ENCODE results near the gene IQGAP2. TPM values are rescaled to one million over a fixed set of nuclear protein-coding genes. Genes with fewer than 3 reads are reported as not detected.

IQGAP2 gene
- total RNA-seq, 1 donor from 2014 or later: not detected

DNA sequence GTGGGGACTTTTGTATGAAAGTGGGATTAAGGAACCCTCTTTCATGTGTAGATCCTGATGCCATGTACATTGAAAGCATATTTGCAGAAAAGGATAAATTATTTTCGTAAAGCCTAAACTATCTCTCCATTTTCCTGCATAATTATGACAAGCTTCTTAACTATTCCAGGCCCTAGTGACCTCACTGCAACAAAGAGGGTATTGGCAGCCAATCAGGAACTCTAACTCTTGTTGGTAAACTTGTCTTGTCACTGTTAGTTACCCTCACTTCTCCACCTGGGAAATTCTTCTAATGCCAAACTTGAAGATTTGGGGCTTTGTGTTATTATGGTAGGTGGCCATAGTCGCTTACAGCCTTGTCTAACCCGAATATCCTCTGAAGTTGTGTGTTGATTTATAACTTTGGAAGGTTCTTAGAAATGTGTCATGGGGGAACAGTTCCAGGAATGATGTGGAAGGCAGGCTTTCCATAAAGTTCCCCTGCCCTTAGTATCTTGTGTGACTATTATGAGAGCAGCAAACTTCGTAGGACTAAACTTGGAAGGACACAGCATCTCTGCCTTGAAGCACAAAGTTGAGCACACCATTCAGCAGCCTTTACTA lies 52.5 kb downstream of the IQGAP2 start:
- FAIRE-seq: no peak
- H3K36me3 ChIP-seq (ENCODE audit: control insufficient read depth, insufficient read depth, low read length): no peaks in the 10 kb centered on the region
- no peaks in the 10 kb centered on the region for H3K27me3 ChIP-seq (ENCODE audit: control insufficient read depth, insufficient read depth, low read length)
- no peak overlapping the region for H3K4me3 ChIP-seq (ENCODE audit: low read depth, low read length)
- no peak for DNase-seq (ENCODE audit: low read depth)
- TF ChIP-seq, protein P1, sequence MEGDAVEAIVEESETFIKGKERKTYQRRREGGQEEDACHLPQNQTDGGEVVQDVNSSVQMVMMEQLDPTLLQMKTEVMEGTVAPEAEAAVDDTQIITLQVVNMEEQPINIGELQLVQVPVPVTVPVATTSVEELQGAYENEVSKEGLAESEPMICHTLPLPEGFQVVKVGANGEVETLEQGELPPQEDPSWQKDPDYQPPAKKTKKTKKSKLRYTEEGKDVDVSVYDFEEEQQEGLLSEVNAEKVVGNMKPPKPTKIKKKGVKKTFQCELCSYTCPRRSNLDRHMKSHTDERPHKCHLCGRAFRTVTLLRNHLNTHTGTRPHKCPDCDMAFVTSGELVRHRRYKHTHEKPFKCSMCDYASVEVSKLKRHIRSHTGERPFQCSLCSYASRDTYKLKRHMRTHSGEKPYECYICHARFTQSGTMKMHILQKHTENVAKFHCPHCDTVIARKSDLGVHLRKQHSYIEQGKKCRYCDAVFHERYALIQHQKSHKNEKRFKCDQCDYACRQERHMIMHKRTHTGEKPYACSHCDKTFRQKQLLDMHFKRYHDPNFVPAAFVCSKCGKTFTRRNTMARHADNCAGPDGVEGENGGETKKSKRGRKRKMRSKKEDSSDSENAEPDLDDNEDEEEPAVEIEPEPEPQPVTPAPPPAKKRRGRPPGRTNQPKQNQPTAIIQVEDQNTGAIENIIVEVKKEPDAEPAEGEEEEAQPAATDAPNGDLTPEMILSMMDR (IDR thresholded peaks at IDR 0.05; ENCODE audit: insufficient read depth, low read length, severe bottlenecking): no peak

DNA sequence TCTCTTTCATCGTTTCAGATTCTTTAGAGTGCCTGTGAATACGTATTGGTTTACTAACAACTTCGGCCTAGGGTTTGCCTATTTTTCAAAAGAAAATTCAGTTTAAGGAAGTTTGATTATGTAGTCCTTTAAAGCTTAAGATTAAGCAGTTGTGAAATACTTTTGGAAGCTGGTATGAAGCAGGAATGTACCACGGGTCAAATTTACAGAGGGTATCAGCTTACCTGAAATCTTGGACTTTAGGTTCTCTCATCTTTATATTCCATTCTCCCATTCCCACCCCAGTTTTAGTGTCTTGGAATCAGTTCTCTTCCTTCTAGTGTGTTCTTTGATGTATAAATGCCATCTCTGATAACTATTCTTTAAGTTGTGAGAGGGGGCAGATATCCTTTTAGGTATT lies 53.2 kb downstream of the IQGAP2 start:
- H3K36me3 ChIP-seq (ENCODE audit: control insufficient read depth, insufficient read depth, low read length): no peaks in the 10 kb centered on the region
- TF ChIP-seq, protein P1 (IDR thresholded peaks at IDR 0.05; ENCODE audit: insufficient read depth, low read length, severe bottlenecking): no peak
- FAIRE-seq: no peak

DNA sequence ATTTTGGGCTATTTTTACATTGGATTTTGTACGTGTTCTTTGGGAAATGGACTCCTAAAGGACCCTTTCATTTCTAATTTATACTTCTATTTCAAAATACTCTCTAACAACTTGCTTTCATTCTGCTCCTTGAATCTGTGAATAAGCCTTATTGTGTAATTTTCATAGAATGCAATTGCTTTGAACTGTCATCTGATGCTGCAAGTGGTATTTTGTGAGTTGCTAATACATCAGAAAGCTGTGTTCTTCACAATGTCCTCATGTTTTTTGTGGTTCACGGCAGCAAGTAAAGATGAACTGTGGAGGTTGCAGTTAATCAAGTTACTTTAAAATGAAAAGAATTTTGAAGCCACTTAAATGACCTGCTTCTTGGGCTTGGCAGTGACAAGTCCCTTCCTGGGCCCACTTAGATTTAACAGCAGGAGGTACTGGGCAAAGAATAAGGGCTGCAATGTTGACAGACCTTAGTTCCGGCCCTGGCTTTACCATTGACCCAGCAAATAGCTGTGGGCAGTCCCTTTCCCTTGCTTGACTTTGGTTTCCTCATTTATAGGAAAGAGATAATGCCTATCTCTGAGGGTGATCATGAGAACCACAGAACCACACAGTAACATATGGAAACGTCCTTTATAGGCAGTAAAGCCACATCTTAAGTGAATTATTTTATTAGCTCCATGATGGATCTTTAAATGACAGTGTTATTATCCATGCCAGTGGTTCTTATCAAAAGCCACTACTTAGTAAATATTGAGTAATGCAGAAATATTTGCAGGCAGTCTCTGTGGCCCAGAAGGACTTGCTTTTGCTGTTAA lies 54.8 kb downstream of the IQGAP2 start:
- H3K36me3 ChIP-seq (ENCODE audit: control insufficient read depth, insufficient read depth, low read length): no peaks in the 10 kb centered on the region
- H3K4me3 ChIP-seq (ENCODE audit: low read depth, low read length): no peak overlapping the region
- no peaks in the 10 kb centered on the region for H3K27me3 ChIP-seq (ENCODE audit: control insufficient read depth, insufficient read depth, low read length)
- TF ChIP-seq, protein P1 (IDR thresholded peaks at IDR 0.05; ENCODE audit: insufficient read depth, low read length, severe bottlenecking): no peak
- FAIRE-seq (no peak), DNase-seq (ENCODE audit: low read depth) (no peak)

More for the DNA sequence above, 53.2 kb downstream of the IQGAP2 start:
- Histone ChIP-seq H3K4me3 (ENCODE audit: low read depth, low read length) (no peak overlapping the region), H3K27me3 (ENCODE audit: control insufficient read depth, insufficient read depth, low read length) (no peaks in the 10 kb centered on the region)
- no peak for DNase-seq (ENCODE audit: low read depth)

DNA sequence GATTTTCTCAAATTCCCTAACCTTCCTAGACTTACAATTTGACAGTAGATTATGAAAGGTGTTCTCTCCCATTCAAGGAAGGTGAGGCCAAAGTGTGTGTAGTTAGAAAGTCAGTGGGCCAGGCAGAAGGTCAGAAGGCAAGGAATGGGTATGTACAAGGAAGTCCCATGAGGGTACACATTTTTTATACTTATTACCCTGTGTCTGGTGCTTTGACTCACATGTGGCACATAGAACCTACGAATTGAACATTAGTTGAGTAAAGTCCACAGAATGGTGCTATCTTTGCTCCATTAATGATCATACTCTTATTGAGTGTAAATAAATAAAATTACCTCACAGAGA lies 55.4 kb downstream of the IQGAP2 start:
- no peaks in the 10 kb centered on the region for H3K27me3 ChIP-seq (ENCODE audit: control insufficient read depth, insufficient read depth, low read length)
- FAIRE-seq (no peak), DNase-seq (ENCODE audit: low read depth) (no peak)
- H3K36me3 ChIP-seq (ENCODE audit: control insufficient read depth, insufficient read depth, low read length): no peaks in the 10 kb centered on the region
- no peak overlapping the region for H3K4me3 ChIP-seq (ENCODE audit: low read depth, low read length)
- TF ChIP-seq, protein P1 (IDR thresholded peaks at IDR 0.05; ENCODE audit: insufficient read depth, low read length, severe bottlenecking): no peak

DNA sequence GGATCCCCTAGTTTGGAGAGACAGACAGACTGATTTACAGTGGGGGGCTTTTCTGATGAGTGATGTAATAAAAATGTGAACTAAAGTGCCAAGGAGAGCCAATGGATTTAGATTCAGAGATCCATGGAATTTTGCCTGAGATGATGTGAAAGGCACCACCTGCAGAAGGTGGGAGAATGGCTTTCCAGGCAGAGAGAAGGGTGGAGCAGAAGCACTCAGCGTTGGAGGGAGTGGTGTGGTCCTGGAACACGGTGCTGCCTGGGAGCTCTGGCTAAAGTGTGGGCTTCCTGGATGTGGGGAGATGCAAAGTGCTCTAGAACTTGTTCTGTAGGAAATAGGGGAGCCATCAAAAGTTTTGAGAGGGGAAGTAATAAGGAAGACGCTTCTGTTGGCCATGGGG lies 57.0 kb downstream of the IQGAP2 start:
- TF ChIP-seq, protein P1 (IDR thresholded peaks at IDR 0.05; ENCODE audit: insufficient read depth, low read length, severe bottlenecking): no peak
- H3K4me3 ChIP-seq (ENCODE audit: low read depth, low read length): no peak overlapping the region
- FAIRE-seq: no peak
- DNase-seq (ENCODE audit: low read depth): no peak
- H3K36me3 ChIP-seq (ENCODE audit: control insufficient read depth, insufficient read depth, low read length): no peaks in the 10 kb centered on the region
- H3K27me3 ChIP-seq (ENCODE audit: control insufficient read depth, insufficient read depth, low read length): no peaks in the 10 kb centered on the region
